Spleen (tissue), 11 donors: ENCODE data around the gene CDK14. TPM values are rescaled to one million over a fixed set of nuclear protein-coding genes. Genes with fewer than 3 reads are reported as not detected.

Experiments used
- DNase-seq: peaks from one replicate; pipeline ENCODE4 v3.0.0-alpha.2; 2020
- H3K27ac ChIP-seq, 8 donors: fragments of 200-600 bp; sonication (generic) in 7 of 8; 1 replicate in 4 of 8; 2 replicates in 4 of 8; pipeline versions ENCODE4 v1.5.0 to v1.8.0; 2016 to 2021; ENCODE audit warnings: inconsistent platforms in 4 of 8, mild to moderate bottlenecking in 4 of 8, moderate library complexity in 1 of 8
- H3K27me3 ChIP-seq, 7 donors: fragments of 200-600 bp; sonication (generic) in 6 of 7; replicated peaks in 1 of 7; 1 replicate in 4 of 7; 2 replicates in 3 of 7; pipeline versions ENCODE4 v1.5.0 to v1.8.0; 2016 to 2021; ENCODE audit warnings: inconsistent platforms in 3 of 7, mild to moderate bottlenecking in 1 of 7
- H3K36me3 ChIP-seq, 6 donors: fragments of 200-600 bp; sonication (generic) in 5 of 6; 1 replicate in 4 of 6; 2 replicates in 2 of 6; pipeline versions ENCODE4 v1.5.0 to v1.8.0; 2016 to 2021; ENCODE audit warnings: inconsistent platforms in 2 of 6
- H3K4me1 ChIP-seq, 6 donors: fragments of 200-600 bp; sonication (generic) in 5 of 6; 1 replicate in 3 of 6; 2 replicates in 3 of 6; pipeline versions ENCODE4 v1.5.0 to v1.8.0; 2016 to 2021; ENCODE audit warnings: inconsistent platforms in 3 of 6
- H3K4me3 ChIP-seq, 8 donors: fragments of 200-600 bp; sonication (generic) in 7 of 8; 1 replicate in 4 of 8; 2 replicates in 4 of 8; pipeline versions ENCODE4 v1.5.0 to v1.8.0; 2016 to 2021; ENCODE audit warnings: inconsistent platforms in 4 of 8, mild to moderate bottlenecking in 4 of 8, moderate library complexity in 2 of 8
- H3K9me3 ChIP-seq, 8 donors: fragments of 200-600 bp; sonication (generic) in 7 of 8; 1 replicate in 4 of 8; 2 replicates in 4 of 8; pipeline versions ENCODE4 v1.5.0 to v1.8.0; 2016 to 2021; ENCODE audit warnings: inconsistent platforms in 4 of 8
- POLR2A ChIP-seq, 3 donors: fragments of 450-650 bp; IDR thresholded peaks; one replicate each; pipeline ENCODE4 v1.5.1; 2017; ENCODE audit warnings: antibody characterized with exemption in 3 of 3, mild to moderate bottlenecking in 1 of 3
- POLR2AphosphoS5 ChIP-seq, 3 donors: sonication (generic); formaldehyde crosslinking; IDR thresholded peaks; one replicate each; pipeline ENCODE4 v1.5.1; 2017; ENCODE audit warnings: antibody characterized with exemption in 3 of 3
- WGBS, 5 donors: extraction: QIAGEN DNeasy Blood & Tissue Kit in 3 of 5; methylation state at CpG; one replicate each; pipeline versions ENCODE4 v1.1.5 to v1.1.7; 2013 to 2018; 5-methylcytosine and 5-hydroxymethylcytosine counted together
- intact Hi-C: fragments of 100-400 bp; cut with DNase I; formaldehyde crosslinking; loops from one replicate; pipeline ENCODE4 v1.15.0; 2023; ENCODE audit warnings: low total_unique reads
- polyA plus RNA-seq, 3 donors: library from polyadenylated mRNA; stranded (reverse); fragments of 200-250 nt; gene quantifications; one replicate each; pipeline ENCODE4 v1.2.1, GENCODE V29; 2013
- total RNA-seq, 7 donors: library from RNA; depleted of rRNA in 3 of 7; stranded (reverse); fragments of >200 nt in 3 of 7; fragmentation: NEBNext Ultra II Directional in 4 of 7; extraction: Animal tissue kit (Norgen Biotek cat#: 25700) in 4 of 7; gene quantifications; one replicate each; pipeline versions ENCODE4 v1.1.0 to v1.2.1, GENCODE V29; 2016 to 2021
- TF ChIP-seq, protein P1 (sequence below), 11 experiments: fragments of 200-600 bp in 7 of 11; fragments of 450-650 bp in 4 of 11; sonication (generic) in 4 of 11; IDR thresholded peaks in 8 of 11; conservative IDR thresholded peaks in 3 of 11; 1 replicate in 7 of 11; 2 replicates in 4 of 11; pipeline versions ENCODE4 v1.4.0 to v1.8.0; 2016 to 2021; ENCODE audit warnings: antibody characterized with exemption in 11 of 11, inconsistent platforms in 4 of 11, mild to moderate bottlenecking in 1 of 11
- donor health status: healthy with polysubstance abuse.
- donor health status: DM: no; HTN: no; CAD: no; lungs with moderate emphysema.
- donor health status: DM: no; HTN: no; CAD: no.
- donor health status: Bipolar disorder and iron deficiency.
- donor health status: healthy.
- donor health status: DM: no; HTN: no; CAD: no.
- donor health status: DM: yes; HTN: yes; CAD: no.

The CDK14 gene
- total and polyA plus RNA-seq, 10 donors = 6.6 to 109 (median 51.2) TPM

GRCh38 chr7:90879924-90880323 lies 283.8 kb downstream of the CDK14 start:
- H3K27ac ChIP-seq = no peak overlapping the region
- DNase-seq = no peak
- H3K9me3 ChIP-seq = no peaks in the 10 kb centered on the region
- H3K27me3 ChIP-seq = no peaks in the 10 kb centered on the region
- TF ChIP-seq POLR2AphosphoS5 (IDR thresholded peaks at IDR 0.05) = no peak
- TF ChIP-seq, protein P1, sequence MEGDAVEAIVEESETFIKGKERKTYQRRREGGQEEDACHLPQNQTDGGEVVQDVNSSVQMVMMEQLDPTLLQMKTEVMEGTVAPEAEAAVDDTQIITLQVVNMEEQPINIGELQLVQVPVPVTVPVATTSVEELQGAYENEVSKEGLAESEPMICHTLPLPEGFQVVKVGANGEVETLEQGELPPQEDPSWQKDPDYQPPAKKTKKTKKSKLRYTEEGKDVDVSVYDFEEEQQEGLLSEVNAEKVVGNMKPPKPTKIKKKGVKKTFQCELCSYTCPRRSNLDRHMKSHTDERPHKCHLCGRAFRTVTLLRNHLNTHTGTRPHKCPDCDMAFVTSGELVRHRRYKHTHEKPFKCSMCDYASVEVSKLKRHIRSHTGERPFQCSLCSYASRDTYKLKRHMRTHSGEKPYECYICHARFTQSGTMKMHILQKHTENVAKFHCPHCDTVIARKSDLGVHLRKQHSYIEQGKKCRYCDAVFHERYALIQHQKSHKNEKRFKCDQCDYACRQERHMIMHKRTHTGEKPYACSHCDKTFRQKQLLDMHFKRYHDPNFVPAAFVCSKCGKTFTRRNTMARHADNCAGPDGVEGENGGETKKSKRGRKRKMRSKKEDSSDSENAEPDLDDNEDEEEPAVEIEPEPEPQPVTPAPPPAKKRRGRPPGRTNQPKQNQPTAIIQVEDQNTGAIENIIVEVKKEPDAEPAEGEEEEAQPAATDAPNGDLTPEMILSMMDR (IDR thresholded peaks at IDR 0.05 in 8 of 11, conservative IDR thresholded peaks at IDR 0.05 in 3 of 11) = no peak
- no peak for TF ChIP-seq POLR2A (IDR thresholded peaks at IDR 0.05)
- peaks cover 0 to 23% (median 0%) of the 10 kb centered on the region in 6 donors for H3K36me3 ChIP-seq
- intact Hi-C loops = no loop called here
- 91 to 97% (median 97%) methylated on average over 3 of the region's 3 CpGs for WGBS, 5 donors
- H3K4me1 ChIP-seq = no peaks in the 10 kb centered on the region
- H3K4me3 ChIP-seq = no peak overlapping the region

- H3K9me3 ChIP-seq = no peaks in the 10 kb centered on the region
- no peak overlapping the region for H3K4me3 ChIP-seq
- 92 to 98% (median 95%) methylated on average over 2 of the region's 2 CpGs for WGBS, 5 donors
- no peaks in the 10 kb centered on the region for H3K4me1 ChIP-seq
- no peak overlapping the region for H3K27ac ChIP-seq
- no peaks in the 10 kb centered on the region for H3K27me3 ChIP-seq
- H3K36me3 ChIP-seq = no peaks in the 10 kb centered on the region
- TF ChIP-seq, protein P1 (IDR thresholded peaks at IDR 0.05 in 8 of 11, conservative IDR thresholded peaks at IDR 0.05 in 3 of 11) = no peak
- TF ChIP-seq POLR2AphosphoS5 (IDR thresholded peaks at IDR 0.05) (no peak), POLR2A (IDR thresholded peaks at IDR 0.05) (no peak)
- intact Hi-C loops = no loop called here
- DNase-seq = no peak
Measured at GRCh38 chr7:90886416-90886815, 290.3 kb downstream of the CDK14 start.

DNA sequence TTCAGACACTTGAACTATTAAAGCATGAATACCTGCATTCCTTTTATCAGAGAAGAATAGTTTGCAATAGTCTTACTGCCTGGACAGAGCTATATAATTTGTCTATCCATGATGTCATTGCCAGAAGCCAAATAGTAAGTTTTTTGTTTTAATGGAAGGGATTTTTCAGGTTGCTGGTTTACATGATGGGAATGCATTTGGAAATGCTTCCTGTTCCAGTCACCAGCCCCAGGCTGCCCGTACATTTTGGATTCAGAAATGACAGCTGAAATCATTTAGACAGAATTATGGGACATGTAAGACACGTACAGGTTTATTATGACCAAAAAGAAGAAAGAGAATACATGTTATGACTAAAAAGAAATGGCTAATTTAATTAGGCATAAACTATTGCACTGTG lies 293.1 kb downstream of the CDK14 start:
- Histone ChIP-seq H3K4me3 (no peak overlapping the region), H3K4me1 (no peaks in the 10 kb centered on the region), H3K36me3 (no peaks in the 10 kb centered on the region), H3K27me3 (no peaks in the 10 kb centered on the region), H3K9me3 (no peaks in the 10 kb centered on the region), H3K27ac (no peak overlapping the region)
- 76 to 86% (median 82%) methylated on average over 2 of the region's 2 CpGs for WGBS, 5 donors
- TF ChIP-seq, protein P1 (IDR thresholded peaks at IDR 0.05 in 8 of 11, conservative IDR thresholded peaks at IDR 0.05 in 3 of 11) = no peak
- no peak for TF ChIP-seq POLR2AphosphoS5 (IDR thresholded peaks at IDR 0.05)
- no peak for TF ChIP-seq POLR2A (IDR thresholded peaks at IDR 0.05)
- no peak for DNase-seq
- intact Hi-C loops = no loop called here

- Histone ChIP-seq H3K27me3 (no peaks in the 10 kb centered on the region), H3K9me3 (no peaks in the 10 kb centered on the region), H3K27ac (no peak overlapping the region), H3K36me3 (no peaks in the 10 kb centered on the region), H3K4me3 (no peak overlapping the region), H3K4me1 (no peaks in the 10 kb centered on the region)
- TF ChIP-seq POLR2A (IDR thresholded peaks at IDR 0.05) = no peak
- TF ChIP-seq, protein P1 (IDR thresholded peaks at IDR 0.05 in 8 of 11, conservative IDR thresholded peaks at IDR 0.05 in 3 of 11) = no peak
- TF ChIP-seq POLR2AphosphoS5 (IDR thresholded peaks at IDR 0.05) = no peak
- WGBS, 5 donors = 91 to 98% (median 95%) methylated on average over 1 of the region's 1 CpG
- intact Hi-C loops = no loop called here
- DNase-seq = no peak
Measured at GRCh38 chr7:90889644-90890043, 293.5 kb downstream of the CDK14 start.
